Muscle of back (tissue), 11 donors: ENCODE results near the gene CDK6. TPM values are rescaled to one million over a fixed set of nuclear protein-coding genes. Genes with fewer than 3 reads are reported as not detected.

Experiments
- DNase-seq, 3 donors: peaks; one replicate each; pipeline versions ENCODE4 v3.0.0 to v3.0.0-alpha.2; 2013
- polyA plus RNA-seq, 10 donors: library from polyadenylated mRNA; unstranded; fragments of 120-200 nt; gene quantifications; one replicate each; pipeline ENCODE4 v1.2.1, GENCODE V29; 2013; ENCODE audit not compliant: insufficient read length in 10 of 10

CDK6 gene
- polyA plus RNA-seq, 10 donors, result 37.5 to 68.7 (median 57.2) TPM

DNA sequence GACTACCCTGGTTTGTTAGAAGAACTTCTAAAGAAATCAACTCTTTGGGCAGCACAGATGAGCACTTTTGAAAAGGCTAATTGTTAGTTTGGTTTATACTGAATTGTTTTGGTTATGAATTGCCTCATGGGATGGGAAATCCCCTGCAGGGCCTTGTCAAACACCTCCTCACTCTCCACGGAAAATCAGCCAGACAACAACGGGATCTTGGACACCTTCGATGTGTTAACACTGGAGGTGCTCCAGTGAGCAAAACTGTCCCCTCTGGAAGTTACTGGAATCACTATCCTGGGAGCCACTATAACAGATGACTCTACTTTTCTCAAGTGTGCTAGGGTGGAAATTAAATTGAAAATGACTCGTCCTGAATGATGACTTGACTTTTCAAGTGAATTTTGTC is 38.7 kb downstream of the CDK6 start:
- no peak for DNase-seq

GRCh38 chr7:92797284-92797683 is 39.1 kb downstream of the CDK6 start:
- no peak for DNase-seq

- no peak for DNase-seq
Observed at GRCh38 chr7:92794831-92795230, 41.5 kb downstream of the CDK6 start.

- DNase-seq, result no peak
Observed at GRCh38 chr7:92794391-92794790, 42.0 kb downstream of the CDK6 start.

DNA sequence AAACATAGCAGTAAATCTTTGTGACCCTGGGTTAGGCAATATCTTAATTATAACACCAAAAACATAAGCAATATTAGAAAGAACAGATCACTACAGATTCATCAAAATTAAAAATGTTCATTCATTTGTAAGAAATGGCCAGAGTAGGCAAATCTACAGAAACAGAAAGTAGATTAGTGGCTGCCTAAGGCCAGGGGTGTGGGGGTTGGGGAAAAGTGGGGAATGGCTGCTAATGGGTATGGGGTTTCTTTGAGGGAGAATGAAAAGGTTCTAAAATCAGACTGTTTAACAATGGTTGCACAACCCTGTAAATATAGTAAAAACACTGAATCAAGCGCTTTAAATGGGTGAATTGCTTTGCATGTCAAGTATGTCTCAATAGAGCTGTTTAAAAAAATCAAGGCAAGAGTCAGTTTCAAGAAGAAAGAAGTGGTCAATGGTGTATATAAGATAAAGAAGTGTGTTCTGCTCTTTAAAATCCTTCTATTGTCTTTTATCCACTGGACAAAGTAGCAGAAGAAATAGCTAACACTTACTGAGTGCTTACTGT is 42.6 kb downstream of the CDK6 start:
- no peak for DNase-seq

- peak in 1 of 3 donors; percentile 58 for DNase-seq
Observed at GRCh38 chr7:92790992-92791391, 45.4 kb downstream of the CDK6 start.

GRCh38 chr7:92788559-92789183 is 47.7 kb downstream of the CDK6 start:
- no peak for DNase-seq

DNA sequence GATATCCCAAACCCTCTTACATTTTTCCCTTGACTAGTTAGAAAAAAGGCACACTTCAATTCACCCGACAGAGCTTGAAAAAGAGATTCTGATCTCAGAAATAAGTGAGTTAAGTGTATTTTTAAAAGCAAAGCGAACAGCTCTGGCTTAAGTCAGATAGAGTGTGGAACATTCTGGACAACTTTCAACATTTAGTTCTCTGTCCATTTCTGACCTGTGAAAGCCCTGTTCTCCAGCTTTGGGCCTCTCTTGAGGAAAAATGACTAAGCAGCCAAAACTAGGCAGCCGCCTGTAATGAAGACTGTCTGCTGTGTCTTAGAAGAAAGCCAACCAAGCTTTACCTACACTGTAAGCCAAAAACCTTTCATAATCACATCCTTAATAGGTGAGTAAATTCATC is 50.5 kb downstream of the CDK6 start:
- peak; percentile 61 to 87 (median 72) for DNase-seq

GRCh38 chr7:92784935-92785334 is 51.4 kb downstream of the CDK6 start:
- no peak for DNase-seq

DNA sequence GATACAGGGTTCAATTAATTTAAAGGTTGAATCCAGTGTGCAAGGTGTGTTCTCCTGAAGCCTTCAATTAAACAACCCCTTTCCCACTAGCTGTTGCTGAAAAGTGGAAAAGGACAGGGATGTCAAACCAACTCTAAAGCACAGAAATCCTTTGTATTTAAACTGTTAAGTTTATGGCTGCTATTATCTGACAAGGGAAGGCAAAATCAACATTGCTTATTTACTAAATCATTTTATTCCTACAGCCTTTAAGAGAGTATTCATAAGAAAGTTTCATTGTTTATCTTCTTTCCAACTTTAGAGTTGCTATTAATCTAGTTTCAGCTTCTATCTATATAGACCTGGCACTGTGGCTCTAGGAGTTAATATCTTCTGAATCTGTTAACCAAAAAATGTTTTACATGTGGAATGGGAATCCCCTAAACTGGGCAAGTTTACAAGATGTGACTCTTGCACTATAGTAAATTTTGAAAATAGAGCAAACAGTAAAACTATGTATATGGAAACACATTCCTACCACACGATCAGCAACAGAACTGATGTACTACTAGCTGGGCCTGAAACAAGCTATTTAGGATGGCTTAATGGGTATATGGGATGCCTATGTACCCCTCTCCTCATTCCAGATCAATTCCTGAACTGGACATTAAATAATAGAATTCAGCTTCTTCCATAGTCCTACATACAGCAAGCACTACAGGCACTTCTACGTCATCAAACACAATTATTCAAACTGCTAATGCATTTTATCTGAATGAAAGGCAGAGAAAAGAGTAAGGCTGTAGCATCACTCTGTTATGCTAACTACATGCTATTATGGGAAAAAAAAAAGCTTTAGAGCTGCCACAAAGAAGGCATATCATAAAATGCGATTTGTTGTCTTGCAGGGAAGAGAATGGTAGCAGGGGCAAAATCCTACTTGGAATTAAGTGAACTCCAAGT is 52.8 kb downstream of the CDK6 start:
- DNase-seq, result no peak

- no peak for DNase-seq
Observed at GRCh38 chr7:92782855-92783254, 53.5 kb downstream of the CDK6 start.

DNA sequence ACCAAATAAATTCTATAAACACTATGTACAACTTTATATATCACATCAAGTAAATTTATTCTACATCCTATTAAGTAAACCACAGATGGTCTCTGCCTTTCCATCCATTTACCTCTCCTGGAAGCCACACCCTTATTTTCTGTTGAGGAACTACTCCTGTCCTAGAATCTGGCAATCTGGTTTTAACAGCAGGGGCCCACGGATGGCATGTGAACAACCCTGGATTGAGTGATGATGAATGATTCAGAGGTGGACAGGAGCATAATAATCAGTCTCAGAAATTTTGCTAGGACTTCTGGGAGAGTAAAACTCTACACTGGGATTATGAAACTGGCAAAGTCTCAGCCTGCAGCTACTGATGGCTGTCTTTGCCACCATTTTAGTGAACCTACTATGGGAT is 54.1 kb downstream of the CDK6 start:
- DNase-seq, result no peak

DNA sequence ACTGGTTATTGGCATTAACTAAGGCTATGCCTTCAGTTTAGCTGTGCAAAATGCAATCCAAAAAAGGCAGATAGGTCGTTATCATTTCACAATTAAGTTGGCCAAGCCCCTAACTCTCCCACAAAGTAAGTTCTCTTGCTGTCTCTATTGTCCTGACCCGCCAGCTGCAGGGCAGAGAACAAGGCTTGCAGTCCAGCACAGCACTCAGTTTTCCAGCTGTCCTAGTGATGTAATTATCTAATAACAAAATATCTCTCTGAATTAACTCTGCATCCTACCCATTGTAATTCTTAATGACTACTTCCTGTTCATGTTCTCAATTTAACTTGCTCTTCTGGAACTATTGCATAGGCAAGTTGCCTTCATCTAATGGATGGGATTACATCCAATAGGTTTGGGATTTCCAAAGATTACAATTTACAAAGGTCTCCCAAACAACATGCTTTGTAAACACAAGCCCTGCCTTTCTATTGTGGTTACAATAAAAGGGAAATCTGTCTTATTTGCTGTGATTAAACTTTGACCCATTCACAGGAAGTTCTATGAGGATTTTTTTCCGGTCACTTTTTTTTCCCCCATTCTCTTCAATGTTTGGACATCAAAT is 55.2 kb downstream of the CDK6 start:
- peak; percentile 59 to 90 (median 73) for DNase-seq

GRCh38 chr7:92778972-92779371 is 57.4 kb downstream of the CDK6 start:
- no peak for DNase-seq

DNA sequence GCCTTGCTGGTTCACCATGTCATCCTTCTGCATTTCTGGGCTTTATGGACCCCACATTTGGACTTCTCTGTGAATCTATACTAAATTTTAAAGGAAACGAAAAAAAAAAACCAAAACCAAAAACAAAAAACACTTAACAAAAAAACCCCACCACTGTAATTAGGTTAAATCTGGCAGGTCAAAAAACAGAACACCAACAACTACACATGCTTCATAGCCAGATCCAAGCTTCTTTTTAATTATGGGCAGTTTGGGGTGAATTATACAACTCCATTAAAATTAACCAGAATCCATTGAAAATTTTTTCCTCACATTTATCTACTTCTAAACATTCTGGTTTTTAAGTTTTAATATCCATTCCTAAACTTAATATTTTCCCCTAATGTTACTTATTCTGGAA is 58.4 kb downstream of the CDK6 start:
- no peak for DNase-seq

- DNase-seq, result no peak
Observed at GRCh38 chr7:92773808-92774207, 62.6 kb downstream of the CDK6 start.

GRCh38 chr7:92769844-92770243 is 66.5 kb downstream of the CDK6 start:
- no peak for DNase-seq

DNA sequence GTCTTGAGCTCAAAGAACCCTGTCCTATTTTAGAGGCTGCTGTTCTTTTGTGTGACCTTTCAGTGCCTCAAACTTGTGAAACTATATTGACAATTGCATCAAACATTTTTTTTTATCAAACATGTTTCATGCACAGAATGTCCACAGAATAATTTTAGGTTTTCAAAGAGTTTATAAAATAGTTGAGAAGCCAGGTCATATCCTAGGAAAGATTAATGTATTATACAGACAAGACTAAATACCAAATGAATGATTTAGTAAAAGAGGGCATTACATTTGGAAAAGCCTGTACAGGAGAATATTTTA is 67.0 kb downstream of the CDK6 start:
- no peak for DNase-seq

DNA sequence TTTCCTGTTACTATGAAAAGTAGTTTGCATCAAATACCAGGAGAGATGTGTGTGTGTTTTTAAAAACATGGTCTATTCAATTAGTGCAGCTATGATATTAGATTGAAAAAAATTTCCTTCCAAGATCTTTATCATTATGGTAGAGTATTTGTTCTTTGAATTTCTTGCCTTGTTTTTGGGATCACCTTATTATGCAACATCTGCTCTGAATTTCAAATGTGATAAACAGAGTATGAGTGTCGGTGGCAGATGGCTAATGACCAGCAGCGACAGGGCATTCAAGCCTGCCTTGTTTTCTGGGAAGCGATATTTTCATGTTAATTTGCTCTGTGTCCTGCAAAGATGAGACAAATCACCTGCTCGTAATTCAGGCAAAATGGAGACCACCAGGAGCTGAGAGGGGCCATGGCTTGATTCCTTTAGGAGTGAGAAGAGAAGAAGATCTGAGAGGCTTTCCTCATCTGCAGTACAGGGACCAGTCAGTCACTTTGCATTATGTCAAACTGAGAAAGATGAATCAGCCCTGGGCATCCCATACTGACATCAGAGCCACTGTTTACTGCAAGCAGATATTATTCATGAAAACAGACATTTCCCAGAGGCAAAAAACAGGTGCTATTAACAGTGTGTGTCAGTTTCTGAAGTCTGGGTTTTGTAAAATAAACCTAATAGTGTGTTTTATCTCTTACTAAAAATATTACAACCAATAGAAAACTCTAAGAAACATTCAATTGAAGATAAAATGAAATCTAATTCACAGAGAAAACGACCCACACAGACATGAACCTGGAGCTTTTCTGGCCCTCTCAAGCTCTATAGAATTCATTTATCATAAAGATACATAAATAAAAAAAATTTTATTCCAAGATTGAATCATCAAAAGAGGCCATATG is 67.6 kb downstream of the CDK6 start:
- DNase-seq, result no peak

- DNase-seq, result no peak
Observed at GRCh38 chr7:92767437-92767836, 68.9 kb downstream of the CDK6 start.

- peak in 1 of 3 donors; percentile 51 for DNase-seq
Observed at GRCh38 chr7:92766461-92767003, 69.8 kb downstream of the CDK6 start.
